ENCODE measurements around the gene SLC19A1.
"Not testable (repeated sequence)": the region's sequence is repeated elsewhere in the genome, so short reads cannot be mapped to it uniquely, and the experiment has no call there.

- not testable (repeated sequence) for TF ChIP-seq FOXJ3 (CRISPR knock-in tag; IDR thresholded peaks at IDR 0.05); RXRA (IDR thresholded peaks at IDR 0.05; ENCODE audit: borderline replicate concordance, low read depth); CTCF (IDR thresholded peaks at IDR 0.05); GABPA (IDR thresholded peaks at IDR 0.05; ENCODE audit: low read depth); USF1 (IDR thresholded peaks at IDR 0.05; ENCODE audit: borderline replicate concordance, low read depth); MAX (IDR thresholded peaks at IDR 0.05; ENCODE audit: low read depth); CHD2 (IDR thresholded peaks at IDR 0.05; ENCODE audit: low read length, partially characterized antibody); ZBTB33 (IDR thresholded peaks at IDR 0.05; ENCODE audit: borderline replicate concordance, low read depth)
These were observed 40.9 kb downstream of the SLC19A1 start for GRCh38 chr21:45501081-45502005.

All from SK-N-SH (cell line).